ENCODE measurements around the gene SYNGR4. TPM values are rescaled to one million over a fixed set of nuclear protein-coding genes. Genes with fewer than 3 reads are reported as not detected.

Gene SYNGR4
- total RNA-seq, 2 donors from 2014 or later = not detected

- TF ChIP-seq, protein P1, sequence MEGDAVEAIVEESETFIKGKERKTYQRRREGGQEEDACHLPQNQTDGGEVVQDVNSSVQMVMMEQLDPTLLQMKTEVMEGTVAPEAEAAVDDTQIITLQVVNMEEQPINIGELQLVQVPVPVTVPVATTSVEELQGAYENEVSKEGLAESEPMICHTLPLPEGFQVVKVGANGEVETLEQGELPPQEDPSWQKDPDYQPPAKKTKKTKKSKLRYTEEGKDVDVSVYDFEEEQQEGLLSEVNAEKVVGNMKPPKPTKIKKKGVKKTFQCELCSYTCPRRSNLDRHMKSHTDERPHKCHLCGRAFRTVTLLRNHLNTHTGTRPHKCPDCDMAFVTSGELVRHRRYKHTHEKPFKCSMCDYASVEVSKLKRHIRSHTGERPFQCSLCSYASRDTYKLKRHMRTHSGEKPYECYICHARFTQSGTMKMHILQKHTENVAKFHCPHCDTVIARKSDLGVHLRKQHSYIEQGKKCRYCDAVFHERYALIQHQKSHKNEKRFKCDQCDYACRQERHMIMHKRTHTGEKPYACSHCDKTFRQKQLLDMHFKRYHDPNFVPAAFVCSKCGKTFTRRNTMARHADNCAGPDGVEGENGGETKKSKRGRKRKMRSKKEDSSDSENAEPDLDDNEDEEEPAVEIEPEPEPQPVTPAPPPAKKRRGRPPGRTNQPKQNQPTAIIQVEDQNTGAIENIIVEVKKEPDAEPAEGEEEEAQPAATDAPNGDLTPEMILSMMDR (IDR thresholded peaks at IDR 0.05) = no peak
- Histone ChIP-seq H3K27ac (no peak overlapping the region), H3K4me3 (no peak overlapping the region), H3K27me3 (peaks cover 18% of the 10 kb centered on the region), H3K36me3 (no peaks in the 10 kb centered on the region), H3K4me1 (no peaks in the 10 kb centered on the region), H3K9me3 (no peaks in the 10 kb centered on the region), H3K9ac (ENCODE audit: low read depth in 2 of 2, low read length in 2 of 2) (no peak overlapping the region)
- peak; percentile 67 for DNase-seq
- intact Hi-C loops (cut with DNase I) = no loop called here
These were observed 36.0 kb downstream of the SYNGR4 start for GRCh38 chr19:48400018-48400742.

DNA sequence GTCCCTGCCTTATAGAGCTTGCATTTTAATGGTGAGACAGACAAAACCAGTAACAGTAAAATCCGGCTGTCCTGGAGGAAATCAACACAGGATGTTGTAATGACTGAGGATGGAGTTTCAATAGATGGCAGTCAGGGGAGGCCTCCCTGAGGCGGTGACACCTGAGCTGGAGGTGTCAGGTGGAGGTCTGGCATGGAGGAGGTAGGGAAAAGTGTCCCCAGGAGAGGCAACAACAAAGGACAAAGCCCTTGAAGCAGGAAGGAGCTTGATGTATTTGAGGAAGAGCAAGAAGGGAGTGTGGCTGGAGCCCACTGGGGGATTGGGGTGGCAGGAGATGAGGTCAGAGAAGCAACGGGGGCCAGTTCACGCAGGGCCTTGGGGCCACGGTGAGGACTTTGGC is 37.1 kb downstream of the SYNGR4 start:
- Histone ChIP-seq H3K9me3 (no peaks in the 10 kb centered on the region), H3K4me3 (no peak overlapping the region), H3K27ac (no peak overlapping the region), H3K9ac (ENCODE audit: low read depth in 2 of 2, low read length in 2 of 2) (no peak overlapping the region), H3K4me1 (no peaks in the 10 kb centered on the region), H3K36me3 (no peaks in the 10 kb centered on the region), H3K27me3 (peaks cover 7% of the 10 kb centered on the region)
- DNase-seq = no peak
- TF ChIP-seq, protein P1 (IDR thresholded peaks at IDR 0.05) = no peak
- intact Hi-C loops (cut with DNase I) = no loop called here

DNA sequence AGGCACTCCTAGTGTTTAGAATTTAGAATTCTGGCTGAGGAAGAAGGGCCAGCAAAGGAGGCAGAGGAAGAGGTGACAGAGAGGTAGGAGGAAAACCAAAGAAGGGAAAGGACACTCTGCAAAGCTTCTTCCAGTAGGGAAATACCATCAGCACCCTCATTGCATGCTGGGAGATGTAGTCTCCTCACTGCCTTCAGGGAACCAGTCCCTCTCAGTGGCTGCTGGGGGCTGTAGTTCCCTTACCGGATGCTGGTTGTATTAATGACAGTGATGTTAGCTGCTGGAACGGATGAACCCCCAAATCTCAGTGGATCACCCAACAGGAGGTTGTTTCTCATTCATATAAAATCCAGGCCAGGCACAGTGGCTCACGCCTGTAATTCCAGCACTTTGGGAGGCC is 39.4 kb downstream of the SYNGR4 start:
- Histone ChIP-seq H3K4me1 (no peaks in the 10 kb centered on the region), H3K9me3 (no peaks in the 10 kb centered on the region), H3K4me3 (no peak overlapping the region), H3K36me3 (no peaks in the 10 kb centered on the region), H3K27me3 (no peaks in the 10 kb centered on the region), H3K27ac (no peak overlapping the region), H3K9ac (ENCODE audit: low read depth in 2 of 2, low read length in 2 of 2) (no peak overlapping the region)
- TF ChIP-seq, protein P1 (IDR thresholded peaks at IDR 0.05) = no peak
- peak; percentile 38 for DNase-seq
- intact Hi-C loops (cut with DNase I) = no loop called here

- Histone ChIP-seq H3K9me3 (no peaks in the 10 kb centered on the region), H3K27me3 (no peaks in the 10 kb centered on the region), H3K27ac (no peak overlapping the region), H3K9ac (ENCODE audit: low read depth in 2 of 2, low read length in 2 of 2) (no peak overlapping the region), H3K4me3 (no peak overlapping the region), H3K36me3 (no peaks in the 10 kb centered on the region), H3K4me1 (no peaks in the 10 kb centered on the region)
- intact Hi-C loops (cut with DNase I) = no loop called here
- no peak for DNase-seq
- TF ChIP-seq, protein P1 (IDR thresholded peaks at IDR 0.05) = no peak
These were observed 41.0 kb downstream of the SYNGR4 start for GRCh38 chr19:48405010-48405659.

GRCh38 chr19:48405850-48406249 is 41.7 kb downstream of the SYNGR4 start:
- no peaks in the 10 kb centered on the region for H3K9me3 ChIP-seq
- H3K36me3 ChIP-seq = no peaks in the 10 kb centered on the region
- no peaks in the 10 kb centered on the region for H3K27me3 ChIP-seq
- no peak overlapping the region for H3K4me3 ChIP-seq
- intact Hi-C loops (cut with DNase I) = no loop called here
- H3K9ac ChIP-seq (ENCODE audit: low read depth in 2 of 2, low read length in 2 of 2) = no peak overlapping the region
- H3K27ac ChIP-seq = no peak overlapping the region
- DNase-seq = no peak
- no peaks in the 10 kb centered on the region for H3K4me1 ChIP-seq
- TF ChIP-seq, protein P1 (IDR thresholded peaks at IDR 0.05) = no peak

Data from colonic mucosa (tissue), 4 donors.